Caco-2 (cell line): ENCODE data around the gene TDRD12. TPM values are rescaled to one million over a fixed set of nuclear protein-coding genes. Genes with fewer than 3 reads are reported as not detected.

Experiments
- BruUV-seq: library from RNA; stranded (reverse); fragments of 400-500 nt; replicated peaks from 2 replicates; lab custom pipeline; 2021; lab: Mats Ljungman, UMichigan
- CTCF ChIA-PET: fragments of 300-600 bp; sonication (Branson Sonifier 250); formaldehyde crosslinking; loops from one replicate; lab custom pipeline; 2022; ENCODE audit warnings: antibody characterized with exemption; lab: Charles Lee
- POLR2A ChIA-PET: fragments of 300-600 bp; sonication (Branson Sonifier 250); formaldehyde crosslinking; loops from one replicate; lab custom pipeline; 2022; ENCODE audit warnings: antibody characterized with exemption; lab: Charles Lee
- DNase-seq, 2 experiments: peaks; one replicate each; pipeline versions ENCODE4 v3.0.0 to v3.0.0-alpha.2; 2020 to 2022
- H3K27me3 ChIP-seq: replicated peaks from 2 replicates; pipeline ENCODE4 v1.6.0; 2011; ENCODE audit warnings: low read length; ENCODE audit not compliant: control insufficient read depth, insufficient read depth
- H3K36me3 ChIP-seq: 2 replicates; pipeline ENCODE4 v1.5.1; 2011; ENCODE audit warnings: low read length; ENCODE audit not compliant: control insufficient read depth, insufficient read depth
- H3K4me1 ChIP-seq: fragments of 250-450 bp; sonication (Bioruptor Pico); 2 replicates; pipeline ENCODE4 v1.5.1; 2020; ENCODE audit warnings: mild to moderate bottlenecking
- H3K4me3 ChIP-seq: 2 replicates; pipeline ENCODE4 v1.5.1; 2011; ENCODE audit warnings: low read depth, mild to moderate bottlenecking, control low read depth, low read length
- H3K9me3 ChIP-seq: fragments of 250-450 bp; sonication (Bioruptor Pico); 2 replicates; pipeline ENCODE4 v1.5.1; 2020; ENCODE audit warnings: mild to moderate bottlenecking, moderate library complexity
- H3K27ac Mint-ChIP-seq: one replicate; pipeline ENCODE4 v1.8.0; 2022; ENCODE audit warnings: mixed read lengths; ENCODE audit not compliant: unreplicated experiment
- H3K27me3 Mint-ChIP-seq: one replicate; pipeline ENCODE4 v1.8.0; 2022; ENCODE audit warnings: mixed read lengths; ENCODE audit not compliant: insufficient read depth, unreplicated experiment
- H3K36me3 Mint-ChIP-seq: one replicate; pipeline ENCODE4 v1.8.0; 2022; ENCODE audit warnings: mild to moderate bottlenecking, mixed read lengths; ENCODE audit not compliant: insufficient read depth, unreplicated experiment
- H3K4me1 Mint-ChIP-seq: one replicate; pipeline ENCODE4 v1.8.0; 2022; ENCODE audit warnings: low read depth, mixed read lengths; ENCODE audit not compliant: unreplicated experiment
- H3K4me3 Mint-ChIP-seq: one replicate; pipeline ENCODE4 v1.8.0; 2022; ENCODE audit warnings: mild to moderate bottlenecking, moderate library complexity, mixed read lengths; ENCODE audit not compliant: unreplicated experiment
- H3K9me3 Mint-ChIP-seq: one replicate; pipeline ENCODE4 v1.8.0; 2022; ENCODE audit warnings: mixed read lengths; ENCODE audit not compliant: unreplicated experiment
- CTCF ChIP-seq, 2 experiments: fragments of 200-600 bp in 1 of 2; IDR thresholded peaks; 1 replicate in 1 of 2; 2 replicates in 1 of 2; pipeline versions ENCODE4 v1.5.1 to v1.8.0; 2011 to 2022; ENCODE audit warnings: antibody characterized with exemption in 1 of 2, control low read depth in 1 of 2, inconsistent platforms in 1 of 2, low read depth in 1 of 2, low read length in 1 of 2, mild to moderate bottlenecking in 1 of 2, moderate library complexity in 1 of 2; ENCODE audit not compliant: insufficient read depth in 1 of 2, severe bottlenecking in 1 of 2, unreplicated experiment in 1 of 2
- intact Hi-C: fragments of 100-400 bp; cut with micrococcal nuclease; formaldehyde crosslinking; loops from one replicate; pipeline ENCODE4 v1.10.0; 2022; ENCODE audit not compliant: unreplicated experiment
- total RNA-seq: library from RNA; stranded (reverse); gene quantifications from 2 replicates; pipeline ENCODE4 v1.2.3, GENCODE V29; 2022

TDRD12 gene
- total RNA-seq, 1 experiment from 2014 or later: 0.11 TPM

- Histone ChIP-seq H3K36me3 (no peaks in the 10 kb centered on the region), H3K27me3 (no peaks in the 10 kb centered on the region), H3K9me3 (peaks cover 3% of the 10 kb centered on the region), H3K4me3 (no peak overlapping the region), H3K4me1 (peaks cover 7% of the 10 kb centered on the region; the same call in 1 of the 2 replicates)
- Mint-ChIP-seq H3K36me3 (peaks cover 7% of the 10 kb centered on the region), H3K27ac (no peak overlapping the region), H3K27me3 (no peaks in the 10 kb centered on the region), H3K4me1 (peaks cover 11% of the 10 kb centered on the region), H3K4me3 (no peak overlapping the region), H3K9me3 (no peaks in the 10 kb centered on the region)
- no peak for DNase-seq
- TF ChIP-seq CTCF (IDR thresholded peaks at IDR 0.05; ENCODE audit: insufficient read depth in 1 of 2, low read depth in 1 of 2, low read length in 1 of 2, severe bottlenecking in 1 of 2, unreplicated experiment in 1 of 2): no peak
- ChIA-PET POLR2A (no interaction called here), CTCF (no interaction called here)
- BruUV-seq: no TSS peak
- intact Hi-C loops: no loop called here
These were observed 1.3 kb downstream of the TDRD12 start for GRCh38 chr19:32720936-32721250.

GRCh38 chr19:32735936-32736335 lies 16.4 kb downstream of the TDRD12 start:
- POLR2A ChIA-PET: interaction anchor here (0.6 kb wide), 1 partner anchor 134 kb away, joined by 6 read pairs; the partner anchor contains the start of gene SLC7A9
- H3K36me3 ChIP-seq: no peaks in the 10 kb centered on the region
- H3K4me1 ChIP-seq: no peaks in the 10 kb centered on the region
- Mint-ChIP-seq H3K4me1 (no peaks in the 10 kb centered on the region), H3K4me3 (no peak overlapping the region), H3K27me3 (no peaks in the 10 kb centered on the region), H3K36me3 (no peaks in the 10 kb centered on the region), H3K9me3 (no peaks in the 10 kb centered on the region), H3K27ac (no peak overlapping the region)
- H3K27me3 ChIP-seq: no peaks in the 10 kb centered on the region; the same call in 1 of the 2 replicates
- CTCF ChIA-PET: interaction anchor here (0.6 kb wide), 1 partner anchor 17 kb away, joined by 6 read pairs; no protein-coding TSS in a partner anchor
- no TSS peak for BruUV-seq
- H3K4me3 ChIP-seq: no peak overlapping the region
- H3K9me3 ChIP-seq: no peaks in the 10 kb centered on the region
- TF ChIP-seq CTCF (IDR thresholded peaks at IDR 0.05; ENCODE audit: insufficient read depth in 1 of 2, low read depth in 1 of 2, low read length in 1 of 2, severe bottlenecking in 1 of 2, unreplicated experiment in 1 of 2): no peak
- no peak for DNase-seq
- intact Hi-C loops: no loop called here

GRCh38 chr19:32743021-32743420 lies 23.5 kb downstream of the TDRD12 start:
- no TSS peak for BruUV-seq
- no peaks in the 10 kb centered on the region for H3K4me1 Mint-ChIP-seq
- H3K9me3 ChIP-seq: no peaks in the 10 kb centered on the region
- no peaks in the 10 kb centered on the region for H3K27me3 Mint-ChIP-seq
- no peaks in the 10 kb centered on the region for H3K27me3 ChIP-seq
- no peaks in the 10 kb centered on the region for H3K4me1 ChIP-seq
- no peaks in the 10 kb centered on the region for H3K36me3 ChIP-seq
- no peaks in the 10 kb centered on the region for H3K36me3 Mint-ChIP-seq
- intact Hi-C loops: no loop called here
- no peak overlapping the region for H3K27ac Mint-ChIP-seq
- no peaks in the 10 kb centered on the region for H3K9me3 Mint-ChIP-seq
- H3K4me3 ChIP-seq: no peak overlapping the region
- no peak for TF ChIP-seq CTCF (IDR thresholded peaks at IDR 0.05; ENCODE audit: insufficient read depth in 1 of 2, low read depth in 1 of 2, low read length in 1 of 2, severe bottlenecking in 1 of 2, unreplicated experiment in 1 of 2)
- no peak overlapping the region for H3K4me3 Mint-ChIP-seq
- DNase-seq: no peak
- CTCF ChIA-PET: no interaction called here
- POLR2A ChIA-PET: no interaction called here
